ENCODE data around the gene CORT.

The CORT gene

GRCh38 chr1:10434590-10434989 lies 15.2 kb upstream of the CORT start:
- Histone ChIP-seq H3K9ac (ENCODE audit: low read depth in 1 of 2, low read length in 2 of 2) (no peak overlapping the region), H3K27me3 (ENCODE audit: control insufficient read depth in 2 of 2, insufficient read depth in 2 of 2, low read length in 2 of 2) (no peaks in the 10 kb centered on the region)

GRCh38 chr1:10437052-10437451 lies 12.8 kb upstream of the CORT start:
- no peak overlapping the region for H3K27ac ChIP-seq (ENCODE audit: low read depth in 2 of 2, low read length in 2 of 2)
- H3K36me3 ChIP-seq (ENCODE audit: control insufficient read depth in 2 of 2, insufficient read depth in 2 of 2, low read length in 2 of 2) = no peaks in the 10 kb centered on the region
- no peaks in the 10 kb centered on the region for H3K9me3 ChIP-seq (ENCODE audit: control insufficient read depth in 2 of 2, low read length in 2 of 2)
- no peak overlapping the region for H3K9ac ChIP-seq (ENCODE audit: low read depth in 1 of 2, low read length in 2 of 2)
- no peak overlapping the region for H3K4me3 ChIP-seq (ENCODE audit: low read length in 2 of 2)
- no peaks in the 10 kb centered on the region for H3K4me1 ChIP-seq (ENCODE audit: control insufficient read depth in 2 of 2, insufficient read depth in 2 of 2, low read length in 2 of 2)
- H3K27me3 ChIP-seq (ENCODE audit: control insufficient read depth in 2 of 2, insufficient read depth in 2 of 2, low read length in 2 of 2) = no peaks in the 10 kb centered on the region

More at GRCh38 chr1:10434590-10434989, 15.2 kb upstream of the CORT start:
- Histone ChIP-seq H3K36me3 (ENCODE audit: control insufficient read depth in 2 of 2, insufficient read depth in 2 of 2, low read length in 2 of 2) (no peaks in the 10 kb centered on the region), H3K27ac (ENCODE audit: low read depth in 2 of 2, low read length in 2 of 2) (no peak overlapping the region), H3K4me1 (ENCODE audit: control insufficient read depth in 2 of 2, insufficient read depth in 2 of 2, low read length in 2 of 2) (peaks cover 12 to 13% of the 10 kb centered on the region in 2 donors), H3K9me3 (ENCODE audit: control insufficient read depth in 2 of 2, low read length in 2 of 2) (no peaks in the 10 kb centered on the region), H3K4me3 (ENCODE audit: low read length in 2 of 2) (no peak overlapping the region)

GRCh38 chr1:10438677-10439163 lies 11.1 kb upstream of the CORT start:
- H3K9ac ChIP-seq (ENCODE audit: low read depth in 1 of 2, low read length in 2 of 2) = no peak overlapping the region
- no peak overlapping the region for H3K27ac ChIP-seq (ENCODE audit: low read depth in 2 of 2, low read length in 2 of 2)
- H3K27me3 ChIP-seq (ENCODE audit: control insufficient read depth in 2 of 2, insufficient read depth in 2 of 2, low read length in 2 of 2) = no peaks in the 10 kb centered on the region
- H3K36me3 ChIP-seq (ENCODE audit: control insufficient read depth in 2 of 2, insufficient read depth in 2 of 2, low read length in 2 of 2) = no peaks in the 10 kb centered on the region
- H3K9me3 ChIP-seq (ENCODE audit: control insufficient read depth in 2 of 2, low read length in 2 of 2) = no peaks in the 10 kb centered on the region
- no peak overlapping the region for H3K4me3 ChIP-seq (ENCODE audit: low read length in 2 of 2)
- no peaks in the 10 kb centered on the region for H3K4me1 ChIP-seq (ENCODE audit: control insufficient read depth in 2 of 2, insufficient read depth in 2 of 2, low read length in 2 of 2)

- Histone ChIP-seq H3K27ac (ENCODE audit: low read depth in 2 of 2, low read length in 2 of 2) (no peak overlapping the region), H3K36me3 (ENCODE audit: control insufficient read depth in 2 of 2, insufficient read depth in 2 of 2, low read length in 2 of 2) (no peaks in the 10 kb centered on the region), H3K9me3 (ENCODE audit: control insufficient read depth in 2 of 2, low read length in 2 of 2) (no peaks in the 10 kb centered on the region), H3K9ac (ENCODE audit: low read depth in 1 of 2, low read length in 2 of 2) (no peak overlapping the region), H3K27me3 (ENCODE audit: control insufficient read depth in 2 of 2, insufficient read depth in 2 of 2, low read length in 2 of 2) (no peaks in the 10 kb centered on the region), H3K4me3 (ENCODE audit: low read length in 2 of 2) (no peak overlapping the region), H3K4me1 (ENCODE audit: control insufficient read depth in 2 of 2, insufficient read depth in 2 of 2, low read length in 2 of 2) (no peaks in the 10 kb centered on the region)
Observed at GRCh38 chr1:10440305-10440704, 9.5 kb upstream of the CORT start.

GRCh38 chr1:10440794-10441193 lies 9.0 kb upstream of the CORT start:
- H3K36me3 ChIP-seq (ENCODE audit: control insufficient read depth in 2 of 2, insufficient read depth in 2 of 2, low read length in 2 of 2) = no peaks in the 10 kb centered on the region
- no peak overlapping the region for H3K9ac ChIP-seq (ENCODE audit: low read depth in 1 of 2, low read length in 2 of 2)
- no peaks in the 10 kb centered on the region for H3K9me3 ChIP-seq (ENCODE audit: control insufficient read depth in 2 of 2, low read length in 2 of 2)
- no peak overlapping the region for H3K4me3 ChIP-seq (ENCODE audit: low read length in 2 of 2)
- H3K4me1 ChIP-seq (ENCODE audit: control insufficient read depth in 2 of 2, insufficient read depth in 2 of 2, low read length in 2 of 2) = no peaks in the 10 kb centered on the region
- H3K27ac ChIP-seq (ENCODE audit: low read depth in 2 of 2, low read length in 2 of 2) = no peak overlapping the region
- no peaks in the 10 kb centered on the region for H3K27me3 ChIP-seq (ENCODE audit: control insufficient read depth in 2 of 2, insufficient read depth in 2 of 2, low read length in 2 of 2)

- Histone ChIP-seq H3K27me3 (ENCODE audit: control insufficient read depth in 2 of 2, insufficient read depth in 2 of 2, low read length in 2 of 2) (no peaks in the 10 kb centered on the region), H3K36me3 (ENCODE audit: control insufficient read depth in 2 of 2, insufficient read depth in 2 of 2, low read length in 2 of 2) (peaks cover 0 to 2% of the 10 kb centered on the region in 2 donors), H3K9ac (ENCODE audit: low read depth in 1 of 2, low read length in 2 of 2) (no peak overlapping the region), H3K9me3 (ENCODE audit: control insufficient read depth in 2 of 2, low read length in 2 of 2) (no peaks in the 10 kb centered on the region), H3K4me1 (ENCODE audit: control insufficient read depth in 2 of 2, insufficient read depth in 2 of 2, low read length in 2 of 2) (no peaks in the 10 kb centered on the region), H3K4me3 (ENCODE audit: low read length in 2 of 2) (no peak overlapping the region), H3K27ac (ENCODE audit: low read depth in 2 of 2, low read length in 2 of 2) (no peak overlapping the region)
Observed at GRCh38 chr1:10444248-10444647, 5.6 kb upstream of the CORT start.

- H3K9ac ChIP-seq (ENCODE audit: low read depth in 1 of 2, low read length in 2 of 2) = no peak overlapping the region
- H3K4me3 ChIP-seq (ENCODE audit: low read length in 2 of 2) = no peak overlapping the region
- H3K36me3 ChIP-seq (ENCODE audit: control insufficient read depth in 2 of 2, insufficient read depth in 2 of 2, low read length in 2 of 2) = peaks cover 0 to 2% of the 10 kb centered on the region in 2 donors
- H3K27ac ChIP-seq (ENCODE audit: low read depth in 2 of 2, low read length in 2 of 2) = no peak overlapping the region
- no peaks in the 10 kb centered on the region for H3K4me1 ChIP-seq (ENCODE audit: control insufficient read depth in 2 of 2, insufficient read depth in 2 of 2, low read length in 2 of 2)
- no peaks in the 10 kb centered on the region for H3K27me3 ChIP-seq (ENCODE audit: control insufficient read depth in 2 of 2, insufficient read depth in 2 of 2, low read length in 2 of 2)
- H3K9me3 ChIP-seq (ENCODE audit: control insufficient read depth in 2 of 2, low read length in 2 of 2) = no peaks in the 10 kb centered on the region
Observed at GRCh38 chr1:10444795-10445397, 4.9 kb upstream of the CORT start.

- Histone ChIP-seq H3K27ac (ENCODE audit: low read depth in 2 of 2, low read length in 2 of 2) (no peak overlapping the region), H3K4me1 (ENCODE audit: control insufficient read depth in 2 of 2, insufficient read depth in 2 of 2, low read length in 2 of 2) (no peaks in the 10 kb centered on the region), H3K9me3 (ENCODE audit: control insufficient read depth in 2 of 2, low read length in 2 of 2) (no peaks in the 10 kb centered on the region), H3K36me3 (ENCODE audit: control insufficient read depth in 2 of 2, insufficient read depth in 2 of 2, low read length in 2 of 2) (peaks cover 0 to 2% of the 10 kb centered on the region in 2 donors), H3K4me3 (ENCODE audit: low read length in 2 of 2) (no peak overlapping the region), H3K9ac (ENCODE audit: low read depth in 1 of 2, low read length in 2 of 2) (no peak overlapping the region), H3K27me3 (ENCODE audit: control insufficient read depth in 2 of 2, insufficient read depth in 2 of 2, low read length in 2 of 2) (no peaks in the 10 kb centered on the region)
Observed at GRCh38 chr1:10446790-10447422, 2.9 kb upstream of the CORT start.

- Histone ChIP-seq H3K27me3 (ENCODE audit: control insufficient read depth in 2 of 2, insufficient read depth in 2 of 2, low read length in 2 of 2) (no peaks in the 10 kb centered on the region), H3K9me3 (ENCODE audit: control insufficient read depth in 2 of 2, low read length in 2 of 2) (no peaks in the 10 kb centered on the region), H3K9ac (ENCODE audit: low read depth in 1 of 2, low read length in 2 of 2) (no peak overlapping the region), H3K4me3 (ENCODE audit: low read length in 2 of 2) (no peak overlapping the region), H3K4me1 (ENCODE audit: control insufficient read depth in 2 of 2, insufficient read depth in 2 of 2, low read length in 2 of 2) (no peaks in the 10 kb centered on the region), H3K36me3 (ENCODE audit: control insufficient read depth in 2 of 2, insufficient read depth in 2 of 2, low read length in 2 of 2) (peaks cover 0 to 2% of the 10 kb centered on the region in 2 donors), H3K27ac (ENCODE audit: low read depth in 2 of 2, low read length in 2 of 2) (no peak overlapping the region)
Observed at GRCh38 chr1:10450156-10450814, 454 bp downstream of the CORT start.

- Histone ChIP-seq H3K9me3 (ENCODE audit: control insufficient read depth in 2 of 2, low read length in 2 of 2) (no peaks in the 10 kb centered on the region), H3K9ac (ENCODE audit: low read depth in 1 of 2, low read length in 2 of 2) (no peak overlapping the region), H3K4me3 (ENCODE audit: low read length in 2 of 2) (no peak overlapping the region), H3K27me3 (ENCODE audit: control insufficient read depth in 2 of 2, insufficient read depth in 2 of 2, low read length in 2 of 2) (no peaks in the 10 kb centered on the region), H3K27ac (ENCODE audit: low read depth in 2 of 2, low read length in 2 of 2) (no peak overlapping the region), H3K4me1 (ENCODE audit: control insufficient read depth in 2 of 2, insufficient read depth in 2 of 2, low read length in 2 of 2) (no peaks in the 10 kb centered on the region), H3K36me3 (ENCODE audit: control insufficient read depth in 2 of 2, insufficient read depth in 2 of 2, low read length in 2 of 2) (peaks cover 0 to 2% of the 10 kb centered on the region in 2 donors)
Observed at GRCh38 chr1:10450836-10451235, 1.0 kb downstream of the CORT start.

All from mucosa of rectum (tissue), 2 donors.